ENCODE measurements around the gene PHACTR2.
"Not testable (repeated sequence)": the region's sequence is repeated elsewhere in the genome, so short reads cannot be mapped to it uniquely, and the experiment has no call there.

The PHACTR2 gene

GRCh38 chr6:143733510-143733909 lies 55.7 kb downstream of the PHACTR2 start:
- H3K27ac ChIP-seq = no peak overlapping the region
- TF ChIP-seq CTCF (IDR thresholded peaks at IDR 0.05) = no peak
- no peak for TF ChIP-seq ZFX (IDR thresholded peaks at IDR 0.05; ENCODE audit: borderline replicate concordance)

GRCh38 chr6:143734641-143735063 lies 56.9 kb downstream of the PHACTR2 start:
- TF ChIP-seq CTCF (IDR thresholded peaks at IDR 0.05) = no peak
- no peak for TF ChIP-seq ZFX (IDR thresholded peaks at IDR 0.05; ENCODE audit: borderline replicate concordance)
- H3K27ac ChIP-seq = no peak overlapping the region

GRCh38 chr6:143738072-143738690 lies 60.4 kb downstream of the PHACTR2 start:
- H3K27ac ChIP-seq = not testable (repeated sequence)

- H3K27ac ChIP-seq = no peak overlapping the region
- no peak for TF ChIP-seq ZFX (IDR thresholded peaks at IDR 0.05; ENCODE audit: borderline replicate concordance)
- TF ChIP-seq CTCF (IDR thresholded peaks at IDR 0.05) = no peak
Measured at GRCh38 chr6:143739341-143739851, 61.6 kb downstream of the PHACTR2 start.

DNA sequence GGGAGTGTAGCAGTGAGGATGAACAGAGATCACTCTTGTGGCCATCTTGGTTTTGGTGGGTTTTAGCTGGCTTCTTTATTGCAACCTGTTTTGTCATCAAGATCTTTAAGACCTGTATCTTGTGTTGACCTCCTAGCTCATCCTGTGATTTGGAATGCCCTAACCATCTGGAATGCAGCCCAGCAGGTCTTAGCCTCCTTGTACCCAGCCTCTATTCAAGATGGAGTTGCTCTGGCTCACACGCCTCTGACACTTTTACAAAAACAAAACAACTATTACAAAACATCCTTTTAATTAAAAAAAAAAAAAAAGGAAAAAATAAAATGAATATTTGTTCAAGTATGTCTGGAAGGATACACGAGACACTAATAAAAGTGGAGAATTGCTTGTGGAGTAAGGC lies 62.4 kb downstream of the PHACTR2 start:
- no peak for TF ChIP-seq CTCF (IDR thresholded peaks at IDR 0.05)
- TF ChIP-seq ZFX (IDR thresholded peaks at IDR 0.05; ENCODE audit: borderline replicate concordance) = no peak
- H3K27ac ChIP-seq = no peak overlapping the region

DNA sequence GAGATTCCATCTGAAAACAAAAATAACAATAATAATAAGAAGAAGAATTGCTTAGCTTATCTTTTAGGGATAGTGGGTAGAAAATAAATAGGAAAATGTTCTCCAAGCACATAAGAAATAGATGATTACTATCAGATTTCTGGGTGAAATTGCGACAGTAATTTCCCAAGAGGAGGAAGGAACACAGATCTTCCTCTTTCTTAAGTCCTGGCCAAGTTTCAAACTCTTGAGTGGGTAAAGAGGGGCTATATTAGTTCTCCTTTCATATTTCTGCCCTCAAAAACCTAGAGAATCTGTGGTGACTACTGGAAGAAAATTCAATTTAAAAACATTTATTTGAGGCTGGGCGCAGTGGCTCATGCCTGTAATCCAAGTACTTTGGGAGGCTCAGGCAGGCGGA lies 63.7 kb downstream of the PHACTR2 start:
- no peak overlapping the region for H3K27ac ChIP-seq
- no peak for TF ChIP-seq ZFX (IDR thresholded peaks at IDR 0.05; ENCODE audit: borderline replicate concordance)

DNA sequence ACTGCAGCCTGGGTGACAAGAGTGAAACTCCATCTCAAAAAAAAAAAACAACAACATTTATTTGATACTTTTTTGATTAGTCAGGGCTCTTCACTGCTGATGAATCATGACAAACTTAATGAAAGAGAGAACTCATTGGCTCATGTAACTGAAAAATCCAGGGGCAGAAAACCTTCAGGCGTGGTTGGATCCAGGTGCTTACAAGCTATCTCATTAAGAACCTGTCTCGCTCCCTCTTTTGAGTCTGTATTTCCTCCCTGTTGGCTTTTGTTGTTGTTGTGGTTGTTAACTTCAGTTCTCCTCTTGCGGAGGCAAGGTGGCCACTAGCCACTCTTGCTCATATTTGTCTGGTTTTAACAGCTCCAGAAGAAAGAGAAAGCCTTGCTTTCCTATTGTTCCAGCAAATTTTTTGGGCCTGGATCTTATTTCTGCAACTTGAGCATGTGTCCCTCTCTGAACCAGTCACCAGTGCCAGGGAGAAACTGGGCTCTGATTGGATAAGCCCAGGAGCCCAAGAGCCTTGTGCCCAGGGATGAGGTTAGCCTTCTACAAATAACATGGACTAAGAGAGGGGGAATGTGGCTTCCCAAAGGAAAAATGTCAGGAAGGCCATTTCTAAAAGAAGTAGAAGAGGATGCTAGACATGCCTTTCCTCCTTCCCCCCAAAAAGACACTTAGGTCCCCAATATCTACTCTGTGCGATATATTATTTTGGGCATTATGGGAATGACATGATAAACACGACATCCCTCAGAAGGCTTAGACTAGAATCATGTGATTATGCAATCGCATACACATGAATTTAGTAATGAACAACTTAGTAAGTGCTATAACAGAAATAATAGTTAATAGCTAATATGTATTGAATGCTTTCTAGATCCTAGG lies 64.5 kb downstream of the PHACTR2 start:
- no peak overlapping the region for H3K27ac ChIP-seq
- TF ChIP-seq CTCF (IDR thresholded peaks at IDR 0.05) (no peak), ZFX (IDR thresholded peaks at IDR 0.05; ENCODE audit: borderline replicate concordance) (no peak)

- H3K27ac ChIP-seq = no peak overlapping the region
- TF ChIP-seq ZFX (IDR thresholded peaks at IDR 0.05; ENCODE audit: borderline replicate concordance) (no peak), CTCF (IDR thresholded peaks at IDR 0.05) (no peak)
Measured at GRCh38 chr6:143742955-143743255, 65.1 kb downstream of the PHACTR2 start.

Measured in 22Rv1 (cell line).